GM13976 (cell line): ENCODE data around the gene NAB1.

ENCODE experiments used
- DNase-seq: peaks from one replicate; pipeline ENCODE4 v3.0.0; 2012; ENCODE audit warnings: low spot score
- CTCF ChIP-seq: IDR thresholded peaks from 2 replicates; pipeline ENCODE4 v1.5.1; 2012; ENCODE audit warnings: borderline replicate concordance, mild to moderate bottlenecking; ENCODE audit not compliant: insufficient read depth; ENCODE audit errors: extremely low read depth, missing control alignments, control extremely low read depth
- in situ Hi-C: fragments of 300-500 bp; cut with MboI; formaldehyde crosslinking; loops from one replicate; pipeline ENCODE4 v1.12.0; 2022; ENCODE audit warnings: low sequenced_read_pairs, mixed read lengths, inconsistent platforms; ENCODE audit not compliant: unreplicated experiment

The NAB1 gene

DNA sequence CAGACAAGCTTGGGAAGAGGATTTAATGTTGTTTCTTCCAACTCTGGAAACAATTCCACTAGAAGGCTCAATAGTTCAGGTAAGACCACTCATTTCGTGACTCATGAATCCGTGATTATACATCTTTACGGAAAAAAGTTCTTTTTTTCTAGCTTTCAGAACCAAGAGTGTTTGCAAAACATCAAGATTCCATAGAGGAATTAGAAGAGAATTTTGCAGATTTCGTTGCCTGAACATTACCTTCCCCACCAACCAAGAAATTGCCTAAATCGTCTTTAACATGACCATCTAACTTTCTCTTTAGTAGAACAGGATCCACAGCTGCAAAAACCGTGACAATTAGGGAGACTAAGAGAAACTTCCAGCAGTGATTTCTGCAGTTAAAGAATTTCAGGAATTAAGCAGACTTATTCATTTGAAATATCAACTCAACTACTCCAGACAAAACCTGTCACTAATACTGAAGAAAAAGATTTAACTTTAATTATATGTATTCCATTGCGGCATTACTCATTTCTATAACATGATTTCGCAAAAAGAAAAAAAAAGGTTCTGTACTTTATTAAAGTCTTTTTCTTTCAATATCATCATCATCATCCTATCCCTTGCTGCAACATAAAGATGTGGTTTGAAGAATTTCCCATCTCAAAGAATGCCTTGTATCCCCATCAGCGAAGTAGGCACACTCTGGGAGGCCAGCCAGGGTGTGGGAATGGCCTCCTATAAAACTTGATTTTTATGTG, 1.9 kb upstream of the NAB1 start:
- TF ChIP-seq CTCF, result no peak
- no peak for DNase-seq
- in situ Hi-C loops, result no loop called here

- TF ChIP-seq CTCF, result no peak
- in situ Hi-C loops, result no loop called here
- peak; percentile 91 for DNase-seq
Measured at GRCh38 chr2:190648289-190649034, 421 bp upstream of the NAB1 start.

GRCh38 chr2:190649798-190650390, 1.0 kb downstream of the NAB1 start:
- in situ Hi-C loops, result no loop called here
- DNase-seq, result no peak
- TF ChIP-seq CTCF, result no peak

GRCh38 chr2:190651413-190651812, 2.5 kb downstream of the NAB1 start:
- no peak for DNase-seq
- no peak for TF ChIP-seq CTCF
- in situ Hi-C loops, result no loop called here

- DNase-seq, result no peak
- TF ChIP-seq CTCF, result no peak
- in situ Hi-C loops, result no loop called here
Measured at GRCh38 chr2:190653231-190653630, 4.3 kb downstream of the NAB1 start.

- TF ChIP-seq CTCF, result no peak
- in situ Hi-C loops, result no loop called here
- no peak for DNase-seq
Measured at GRCh38 chr2:190653931-190654330, 5.0 kb downstream of the NAB1 start.
